Heart right ventricle (tissue), 16 donors: ENCODE results near the gene MS4A10. TPM values are rescaled to one million over a fixed set of nuclear protein-coding genes. Genes with fewer than 3 reads are reported as not detected.

Source experiments
- ATAC-seq, 8 donors: fragments of 200-7000 bp; cut with Tn5 transposase; one replicate each; pipeline ENCODE4 v1.9.1; 2020; ENCODE audit warnings: mild to moderate bottlenecking in 8 of 8, moderate library complexity in 8 of 8, moderate number of reproducible peaks in 1 of 8
- DNase-seq, 2 donors: peaks; one replicate each; pipeline ENCODE4 v3.0.0-alpha.2; 2020
- H3K27ac ChIP-seq, 10 donors: fragments of 200-600 bp; sonication (generic) in 2 of 10; one replicate each; pipeline versions ENCODE4 v1.5.0 to v1.8.0; 2020 to 2022; ENCODE audit warnings: mild to moderate bottlenecking in 3 of 10
- H3K27me3 ChIP-seq, 7 donors: fragments of 200-600 bp; one replicate each; pipeline ENCODE4 v1.8.0; 2021 to 2022; ENCODE audit warnings: mild to moderate bottlenecking in 2 of 7
- H3K36me3 ChIP-seq, 9 donors: fragments of 200-600 bp; sonication (generic) in 1 of 9; one replicate each; pipeline versions ENCODE4 v1.5.0 to v1.8.0; 2020 to 2022; ENCODE audit warnings: mild to moderate bottlenecking in 2 of 9
- H3K4me1 ChIP-seq, 9 donors: fragments of 200-600 bp; sonication (generic) in 1 of 9; one replicate each; pipeline versions ENCODE4 v1.5.0 to v1.8.0; 2020 to 2022; ENCODE audit warnings: mild to moderate bottlenecking in 4 of 9
- H3K4me3 ChIP-seq, 10 donors: fragments of 200-600 bp; sonication (generic) in 2 of 10; one replicate each; pipeline versions ENCODE4 v1.5.0 to v1.8.0; 2020 to 2022; ENCODE audit warnings: mild to moderate bottlenecking in 7 of 10, moderate library complexity in 2 of 10
- H3K9me3 ChIP-seq, 11 donors: fragments of 200-600 bp in 10 of 11; sonication (generic) in 2 of 11; one replicate each; pipeline versions ENCODE4 v1.5.0 to v1.8.0; 2013 to 2022; ENCODE audit warnings: mild to moderate bottlenecking in 2 of 11, control low read depth in 1 of 11, moderate library complexity in 1 of 11
- CTCF ChIP-seq, 9 donors: fragments of 200-600 bp; sonication (generic) in 2 of 9; IDR thresholded peaks; one replicate each; pipeline versions ENCODE4 v1.5.0 to v1.8.0; 2021 to 2022; ENCODE audit warnings: antibody characterized with exemption in 9 of 9, mild to moderate bottlenecking in 5 of 9, moderate library complexity in 1 of 9
- WGBS, 2 donors: extraction: QIAGEN DNeasy Blood & Tissue Kit; methylation state at CpG; one replicate each; pipeline ENCODE4 v1.1.7; 2013; ENCODE audit warnings: inconsistent platforms in 1 of 2; 5-methylcytosine and 5-hydroxymethylcytosine counted together
- intact Hi-C, 10 donors: fragments of 100-400 bp; cut with DNase I; formaldehyde crosslinking; loops; one replicate each; pipeline versions ENCODE4 v1.11.1 to v1.14.2; 2022
- polyA plus RNA-seq, 2 donors: library from polyadenylated mRNA; stranded (reverse); fragments of 200-250 nt; gene quantifications; one replicate each; pipeline ENCODE4 v1.2.3, GENCODE V29; 2013
- total RNA-seq, 10 donors: library from RNA; stranded (reverse); fragmentation: NEBNext Ultra II Directional in 3 of 10; extraction: Animal tissue kit (Norgen Biotek cat#: 25700) in 3 of 10; gene quantifications; one replicate each; pipeline versions ENCODE4 v1.2.1 to v1.2.4, GENCODE V29; 2021 to 2023
- donor health status: Arrhythmogenic right ventricular cardiomyopathy.
- donor health status: ischemic (EF 13 %, LVEDD 7.1; RV severe dilation, severe dysfunction).
- donor health status: healthy with polysubstance abuse.
- donor health status: DM: no; HTN: yes; CAD: no.
- donor health status: DM: no; HTN: no; CAD: no.
- donor health status: ischemic (EF 25% LVEDD 6.9; RV normal size, moderate dysfunction).
- donor health status: ischemic (EF 25% LVEDD 5.7; RV mildly dilated, moderate dysfunction).
- donor health status: healthy.
- donor health status: DM: yes; HTN: yes; CAD: no.
- donor health status: Ischemic cardiomyopathy.
- donor health status: ischemic (EF 35%, LVEDD 5.7; RV mildly dilated, moderate dysfunction).
- donor health status: nonischemic (EF 11% LVEDD 7.7; RV severe dilation, severe dysfunction).
- donor health status: DM: yes; HTN: yes; CAD: no.
- donor health status: PGD.
- donor health status: ischemic (EF 29% LVEDD 5.4; RV normal size, mild dysfunction).
- donor health status: nonischemic (EF 23%, LVEDD 6.1; RV moderate dilation, normal function).

MS4A10 gene
- total and polyA plus RNA-seq, 12 donors = not detected

- 69 to 70% methylated on average over 4 of the region's 4 CpGs for WGBS, 2 donors
- ATAC-seq (no peak), DNase-seq (no peak)
- Histone ChIP-seq H3K4me1 (no peaks in the 10 kb centered on the region), H3K27ac (no peak overlapping the region), H3K27me3 (peaks cover 6 to 59% (median 37%) of the 10 kb centered on the region in 7 donors), H3K9me3 (no peaks in the 10 kb centered on the region), H3K4me3 (no peak overlapping the region), H3K36me3 (no peaks in the 10 kb centered on the region)
- TF ChIP-seq CTCF (IDR thresholded peaks at IDR 0.05) = no peak
- intact Hi-C loops = loop anchor here in 1 of 10 donors (5.0 kb wide), 1 partner anchor 358 kb away; no protein-coding TSS in a partner anchor
These were observed 15.9 kb upstream of the MS4A10 start for GRCh38 chr11:60769273-60769672.

- Histone ChIP-seq H3K27ac (no peak overlapping the region), H3K4me3 (no peak overlapping the region), H3K27me3 (peaks cover 6 to 54% (median 34%) of the 10 kb centered on the region in 7 donors), H3K9me3 (no peaks in the 10 kb centered on the region), H3K36me3 (no peaks in the 10 kb centered on the region), H3K4me1 (peaks cover 0 to 2% (median 0%) of the 10 kb centered on the region in 9 donors)
- intact Hi-C loops = loop anchor here in 3 of 10 donors (5.0 to 10.0 kb wide), 2 partner anchors 125 to 357 kb away; no protein-coding TSS in a partner anchor
- no peak for TF ChIP-seq CTCF (IDR thresholded peaks at IDR 0.05)
- DNase-seq = no peak
- WGBS, 2 donors = 77 to 80% methylated on average over 11 of the region's 11 CpGs
- no peak for ATAC-seq
These were observed 15.3 kb upstream of the MS4A10 start for GRCh38 chr11:60769811-60770210.

GRCh38 chr11:60771146-60771545, 14.0 kb upstream of the MS4A10 start:
- ATAC-seq (no peak), DNase-seq (no peak)
- Histone ChIP-seq H3K4me1 (peaks cover 4 to 15% (median 12%) of the 10 kb centered on the region in 9 donors), H3K27ac (no peak overlapping the region), H3K27me3 (peaks cover 6 to 41% (median 21%) of the 10 kb centered on the region in 7 donors), H3K4me3 (no peak overlapping the region), H3K36me3 (no peaks in the 10 kb centered on the region), H3K9me3 (no peaks in the 10 kb centered on the region)
- TF ChIP-seq CTCF (IDR thresholded peaks at IDR 0.05) = no peak
- 84% methylated on average over 4 of the region's 4 CpGs for WGBS, 2 donors
- intact Hi-C loops = loop anchor here in 2 of 10 donors (10.0 kb wide), 1 partner anchor 124 kb away; no protein-coding TSS in a partner anchor

- intact Hi-C loops = loop anchor here in 2 of 10 donors (10.0 kb wide), 1 partner anchor 123 kb away; no protein-coding TSS in a partner anchor
- WGBS, 2 donors = 72 to 81% methylated on average over 16 of the region's 16 CpGs
These were observed 13.1 kb upstream of the MS4A10 start for GRCh38 chr11:60771879-60772525.

More at GRCh38 chr11:60771879-60772525, 13.1 kb upstream of the MS4A10 start:
- ATAC-seq (no peak), DNase-seq (no peak)
- Histone ChIP-seq H3K4me3 (no peak overlapping the region), H3K9me3 (no peaks in the 10 kb centered on the region), H3K27ac (no peak overlapping the region), H3K27me3 (peaks cover 6 to 32% (median 13%) of the 10 kb centered on the region in 7 donors), H3K4me1 (peaks cover 4 to 23% (median 18%) of the 10 kb centered on the region in 9 donors), H3K36me3 (no peaks in the 10 kb centered on the region)
- no peak for TF ChIP-seq CTCF (IDR thresholded peaks at IDR 0.05)
